ENCODE results near the gene CNPY4. TPM values are rescaled to one million over a fixed set of nuclear protein-coding genes. Genes with fewer than 3 reads are reported as not detected.

The CNPY4 gene
- total and polyA plus RNA-seq, 2 donors (not counting 1 experiment from before 2014, with no cell fraction given) = 8.0 to 13.9 TPM

GRCh38 chr7:100088621-100089457 lies 30.6 kb upstream of the CNPY4 start, which contains the start of gene COPS6:
Gene COPS6 (plus strand): TSS chr7:100088969. CDS start chr7:100088991, 22 bp downstream.
- Mint-ChIP-seq H3K4me3 (peak within 1 kb of the TSS; percentile 93), H3K27me3 (no peaks in the 10 kb centered on the region), H3K27ac (peak within 1 kb of the TSS; percentile 96), H3K9me3 (ENCODE audit: insufficient read depth) (no peaks in the 10 kb centered on the region), H3K4me1 (peaks cover 19% of the 10 kb centered on the region)
- H3K27me3 ChIP-seq (replicated peaks in 1 of 4; ENCODE audit: control extremely low read depth in 1 of 4, control insufficient read depth in 3 of 4, insufficient read depth in 4 of 4, low read length in 3 of 4) = no peaks in the 10 kb centered on the region
- WGBS (ENCODE audit: insufficient coverage) = under 1% methylated on average over 53 of the region's 68 CpGs
- peaks cover 13% of the 10 kb centered on the region for H4K20me1 ChIP-seq (ENCODE audit: control insufficient read depth, insufficient read depth, low read length, poor library complexity, severe bottlenecking)
- peak within 1 kb of the TSS; percentile 92 for H2AFZ ChIP-seq (ENCODE audit: insufficient read depth, low read depth, low read length, poor library complexity, severe bottlenecking)
- CTCF ChIA-PET = interaction anchor here (0.6 kb wide), 1 partner anchor 42 kb away, joined by 3 read pairs; no protein-coding TSS in a partner anchor
- POLR2A ChIA-PET = interaction anchor here (0.6 to 1.0 kb wide), 4 partner anchors 13 to 1628 kb away, joined by 3 read pairs; partner anchors contain the start of genes AP4M1 and MCM7
- H3K79me2 ChIP-seq (ENCODE audit: control insufficient read depth, insufficient read depth, low read length) = peaks cover 14% of the 10 kb centered on the region
- H3K4me3 ChIP-seq (ENCODE audit: control extremely low read depth in 1 of 5, extremely low read depth in 1 of 5, insufficient read depth in 1 of 5, low read depth in 2 of 5, low read length in 4 of 5) = peak within 1 kb of the TSS; percentile 68 to 91 (median 74)
- no peaks in the 10 kb centered on the region for H3K9me3 ChIP-seq (ENCODE audit: control extremely low read depth in 1 of 3, control insufficient read depth in 2 of 3, insufficient read depth in 1 of 3, low read length in 2 of 3)
- H3K4me2 ChIP-seq (replicated peaks; ENCODE audit: low read depth, low read length, poor library complexity, severe bottlenecking) = peak within 1 kb of the TSS; percentile 84
- peak within 1 kb of the TSS; percentile 66 to 77 for H3K27ac ChIP-seq (ENCODE audit: low read length in 2 of 2)
- H3K4me1 ChIP-seq (ENCODE audit: control insufficient read depth in 2 of 2, insufficient read depth in 2 of 2, low read length in 2 of 2) = peaks cover 14 to 18% of the 10 kb centered on the region in 2 donors
- peaks cover 0 to 34% of the 10 kb centered on the region in 2 experiments for H3K36me3 ChIP-seq (replicated peaks in 1 of 2; ENCODE audit: control extremely low read depth in 1 of 2, control insufficient read depth in 1 of 2, extremely low read depth in 1 of 2, insufficient read depth in 2 of 2, low read length in 1 of 2)
- DNase-seq (peak; percentile 90), ATAC-seq (ENCODE audit: low read depth) (peak; percentile 90)
- TF ChIP-seq CTCF (IDR thresholded peaks at IDR 0.05) (no peak), EZH2 (IDR thresholded peaks at IDR 0.05; ENCODE audit: borderline replicate concordance, insufficient read depth, low read depth, low read length, poor library complexity, severe bottlenecking) (no peak)
- intact Hi-C loops (cut with micrococcal nuclease) = loop anchor here (1.0 to 10.0 kb wide), 5 partner anchors 8 to 586 kb away; partner anchors contain the start of genes GNB2, MOSPD3, ZKSCAN5 and ZNF3
- H3K9ac ChIP-seq (ENCODE audit: low read length) = peak within 1 kb of the TSS; percentile 79

Measured in B cell (primary cell).